Parathyroid adenoma (tissue), 2 donors: Measurements from ENCODE around the gene SLC22A23.

ENCODE experiments used
- H2AFZ ChIP-seq: fragments of 300-600 bp; sonication (generic); one replicate; pipeline ENCODE4 v1.7.0; 2017; ENCODE audit warnings: antibody characterized with exemption, mild to moderate bottlenecking
- H3K27ac ChIP-seq: fragments of 300-600 bp; sonication (generic); one replicate; pipeline ENCODE4 v1.7.0; 2017
- H3K27me3 ChIP-seq: fragments of 300-600 bp; sonication (generic); one replicate; pipeline ENCODE4 v1.7.0; 2017; ENCODE audit warnings: low read length; ENCODE audit not compliant: control insufficient read depth, insufficient read depth
- H3K36me3 ChIP-seq: fragments of 300-600 bp; sonication (generic); one replicate; pipeline ENCODE4 v1.7.0; 2017; ENCODE audit warnings: low read length; ENCODE audit not compliant: control insufficient read depth, insufficient read depth
- H3K4me1 ChIP-seq: fragments of 300-600 bp; sonication (generic); one replicate; pipeline ENCODE4 v1.7.0; 2017; ENCODE audit warnings: control low read depth
- H3K4me2 ChIP-seq: fragments of 300-600 bp; sonication (generic); one replicate; pipeline ENCODE4 v1.7.0; 2017; ENCODE audit warnings: low read length
- H3K4me3 ChIP-seq: fragments of 300-600 bp; sonication (generic); one replicate; pipeline ENCODE4 v1.7.0; 2017; ENCODE audit warnings: low read depth, low read length
- H3K79me2 ChIP-seq: fragments of 300-600 bp; sonication (generic); one replicate; pipeline ENCODE4 v1.7.0; 2017; ENCODE audit warnings: control low read depth
- H3K9ac ChIP-seq: fragments of 300-600 bp; sonication (generic); one replicate; pipeline ENCODE4 v1.7.0; 2017; ENCODE audit warnings: mild to moderate bottlenecking
- H3K9me3 ChIP-seq: fragments of 300-600 bp; sonication (generic); one replicate; pipeline ENCODE4 v1.7.0; 2017; ENCODE audit warnings: low read length; ENCODE audit not compliant: control insufficient read depth
- CTCF ChIP-seq: fragments of 300-600 bp; sonication (generic); IDR thresholded peaks from one replicate; pipeline ENCODE4 v1.7.0; 2017; ENCODE audit warnings: antibody characterized with exemption, mild to moderate bottlenecking
- donor health status: primary hyperparathyroidism.

The SLC22A23 gene

GRCh38 chr6:3350252-3350796 lies 106.5 kb downstream of the SLC22A23 start:
- no peak overlapping the region for H3K4me3 ChIP-seq
- no peak overlapping the region for H3K27ac ChIP-seq
- H3K4me1 ChIP-seq = peaks cover 32% of the 10 kb centered on the region
- H3K4me2 ChIP-seq = no peak overlapping the region
- no peaks in the 10 kb centered on the region for H3K36me3 ChIP-seq
- no peak overlapping the region for H2AFZ ChIP-seq
- H3K9me3 ChIP-seq = no peaks in the 10 kb centered on the region
- no peaks in the 10 kb centered on the region for H3K27me3 ChIP-seq
- H3K79me2 ChIP-seq = peaks cover 9% of the 10 kb centered on the region
- no peak overlapping the region for H3K9ac ChIP-seq
- TF ChIP-seq CTCF = no peak

GRCh38 chr6:3349388-3350251 lies 107.2 kb downstream of the SLC22A23 start:
- Histone ChIP-seq H3K4me2 (no peak overlapping the region), H3K36me3 (no peaks in the 10 kb centered on the region), H3K9ac (no peak overlapping the region), H3K27ac (no peak overlapping the region), H3K27me3 (no peaks in the 10 kb centered on the region), H2AFZ (no peak overlapping the region), H3K79me2 (peaks cover 9% of the 10 kb centered on the region), H3K4me3 (no peak overlapping the region), H3K4me1 (peaks cover 25% of the 10 kb centered on the region), H3K9me3 (no peaks in the 10 kb centered on the region)
- TF ChIP-seq CTCF = no peak

- H2AFZ ChIP-seq = no peak overlapping the region
- no peak overlapping the region for H3K27ac ChIP-seq
- peaks cover 9% of the 10 kb centered on the region for H3K79me2 ChIP-seq
- no peaks in the 10 kb centered on the region for H3K27me3 ChIP-seq
- no peaks in the 10 kb centered on the region for H3K36me3 ChIP-seq
- TF ChIP-seq CTCF = no peak
- no peak overlapping the region for H3K9ac ChIP-seq
- H3K4me1 ChIP-seq = peaks cover 22% of the 10 kb centered on the region
- no peak overlapping the region for H3K4me3 ChIP-seq
- no peak overlapping the region for H3K4me2 ChIP-seq
- H3K9me3 ChIP-seq = no peaks in the 10 kb centered on the region
These were observed 108.0 kb downstream of the SLC22A23 start for GRCh38 chr6:3348821-3349220.

GRCh38 chr6:3347826-3348225 lies 109.0 kb downstream of the SLC22A23 start:
- Histone ChIP-seq H3K4me2 (no peak overlapping the region), H3K27ac (no peak overlapping the region), H3K36me3 (no peaks in the 10 kb centered on the region), H3K27me3 (no peaks in the 10 kb centered on the region), H3K9me3 (no peaks in the 10 kb centered on the region), H3K9ac (no peak overlapping the region), H3K79me2 (peaks cover 11% of the 10 kb centered on the region), H3K4me1 (peaks cover 18% of the 10 kb centered on the region), H3K4me3 (no peak overlapping the region), H2AFZ (no peak overlapping the region)
- no peak for TF ChIP-seq CTCF
